Stimulated activated CD4-positive, alpha-beta T cell treated with anti-CD3 and anti-CD28 coated beads, Interleukin-1b, Interleukin-23, amount 100 ng/mL, for 4 hours (primary cell): ENCODE data around the gene DNAH17.

Experiments used
- DNase-seq, 2 donors: peaks; one replicate each; pipeline ENCODE4 v3.0.0-alpha.2; 2020; ENCODE audit warnings: low read depth in 2 of 2

DNAH17 gene

GRCh38 chr17:78577296-78577695, at the start of gene DNAH17:
TSS of gene DNAH17 (minus strand) at chr17:78577396. CDS start at chr17:78575057, 2,339 bp downstream.
- no peak for DNase-seq

- no peak for DNase-seq
These were observed 47.3 kb upstream of the DNAH17 start for GRCh38 chr17:78624324-78625151.

GRCh38 chr17:78623541-78623940, 46.3 kb upstream of the DNAH17 start:
- DNase-seq: no peak

GRCh38 chr17:78622491-78623265, 45.5 kb upstream of the DNAH17 start:
- no peak for DNase-seq

GRCh38 chr17:78621720-78622490, 44.7 kb upstream of the DNAH17 start:
- DNase-seq: no peak

GRCh38 chr17:78620099-78620498, 42.9 kb upstream of the DNAH17 start:
- DNase-seq: no peak

GRCh38 chr17:78619334-78619733, 42.1 kb upstream of the DNAH17 start:
- no peak for DNase-seq

- no peak for DNase-seq
These were observed 41.3 kb upstream of the DNAH17 start for GRCh38 chr17:78618264-78619066.

- no peak for DNase-seq
These were observed 40.4 kb upstream of the DNAH17 start for GRCh38 chr17:78617511-78618061.

GRCh38 chr17:78616946-78617345, 39.8 kb upstream of the DNAH17 start:
- DNase-seq: no peak

GRCh38 chr17:78615631-78616030, 38.4 kb upstream of the DNAH17 start:
- no peak for DNase-seq

- no peak for DNase-seq
These were observed 36.2 kb upstream of the DNAH17 start for GRCh38 chr17:78613416-78613815.

- no peak for DNase-seq
These were observed 34.4 kb upstream of the DNAH17 start for GRCh38 chr17:78611607-78612006.

- DNase-seq: no peak
These were observed 33.8 kb upstream of the DNAH17 start for GRCh38 chr17:78610951-78611511.

GRCh38 chr17:78609191-78609641, 32.0 kb upstream of the DNAH17 start:
- DNase-seq: no peak

GRCh38 chr17:78608804-78609186, 31.6 kb upstream of the DNAH17 start:
- DNase-seq: no peak

GRCh38 chr17:78608122-78608803, 31.1 kb upstream of the DNAH17 start:
- no peak for DNase-seq

- DNase-seq: no peak
These were observed 29.8 kb upstream of the DNAH17 start for GRCh38 chr17:78607038-78607437.

GRCh38 chr17:78605886-78606285, 28.7 kb upstream of the DNAH17 start:
- DNase-seq: no peak

- no peak for DNase-seq
These were observed 28.2 kb upstream of the DNAH17 start for GRCh38 chr17:78605429-78605828.
